ENCODE measurements around the gene MMP11.

Gene MMP11

GRCh38 chr22:23804781-23805291 is 32.2 kb downstream of the MMP11 start:
- no peak for DNase-seq

- DNase-seq: no peak
Measured at GRCh38 chr22:23806837-23807236, 34.2 kb downstream of the MMP11 start.

GRCh38 chr22:23812378-23812777 is 39.7 kb downstream of the MMP11 start:
- no peak for DNase-seq

- no peak for DNase-seq
Measured at GRCh38 chr22:23815541-23816155, 43.0 kb downstream of the MMP11 start.

GRCh38 chr22:23816156-23816976 is 43.7 kb downstream of the MMP11 start:
- DNase-seq: no peak

GRCh38 chr22:23817146-23817545 is 44.5 kb downstream of the MMP11 start:
- DNase-seq: no peak

GRCh38 chr22:23818541-23818940 is 45.9 kb downstream of the MMP11 start:
- DNase-seq: no peak

- DNase-seq: no peak
Measured at GRCh38 chr22:23820748-23821211, 48.1 kb downstream of the MMP11 start.

GRCh38 chr22:23822101-23822671 is 49.5 kb downstream of the MMP11 start:
- DNase-seq: no peak

- no peak for DNase-seq
Measured at GRCh38 chr22:23823331-23823791, 50.7 kb downstream of the MMP11 start.

- no peak for DNase-seq
Measured at GRCh38 chr22:23824476-23825245, 52.0 kb downstream of the MMP11 start.

- no peak for DNase-seq
Measured at GRCh38 chr22:23825246-23825905, 52.7 kb downstream of the MMP11 start.

- no peak for DNase-seq
Measured at GRCh38 chr22:23826510-23827350, 54.1 kb downstream of the MMP11 start.

- DNase-seq: no peak
Measured at GRCh38 chr22:23827351-23827995, 54.8 kb downstream of the MMP11 start.

GRCh38 chr22:23828800-23829680 is 56.4 kb downstream of the MMP11 start:
- DNase-seq: no peak

GRCh38 chr22:23829845-23830372 is 57.3 kb downstream of the MMP11 start:
- DNase-seq: no peak

- no peak for DNase-seq
Measured at GRCh38 chr22:23831261-23831660, 58.6 kb downstream of the MMP11 start.

GRCh38 chr22:23831781-23832180 is 59.1 kb downstream of the MMP11 start:
- DNase-seq: no peak

- DNase-seq: no peak
Measured at GRCh38 chr22:23832226-23833016, 59.8 kb downstream of the MMP11 start.

Measured in stimulated activated CD4-positive, alpha-beta T cell treated with anti-CD3 and anti-CD28 coated beads, Interleukin-15, amount 100 ng/mL, for 24 hours (primary cell).